Measurements from ENCODE around the gene SMIM29.

SMIM29 gene

GRCh38 chr6:34248727-34249468 is at the start of gene SMIM29:
Gene SMIM29 (minus strand): TSS chr6:34249006. CDS start chr6:34247791, 1,215 bp downstream.
- in situ Hi-C loops (cut with MboI; ENCODE audit: low sequenced_read_pairs), result no loop called here

GRCh38 chr6:34295721-34296120 is 46.9 kb upstream of the SMIM29 start:
- in situ Hi-C loops (cut with MboI; ENCODE audit: low sequenced_read_pairs), result no loop called here

- in situ Hi-C loops (cut with MboI; ENCODE audit: low sequenced_read_pairs), result no loop called here
These were observed 44.1 kb upstream of the SMIM29 start for GRCh38 chr6:34292954-34293353.

- in situ Hi-C loops (cut with MboI; ENCODE audit: low sequenced_read_pairs), result no loop called here
These were observed 40.3 kb upstream of the SMIM29 start for GRCh38 chr6:34289137-34289536.

GRCh38 chr6:34288581-34288980 is 39.8 kb upstream of the SMIM29 start:
- in situ Hi-C loops (cut with MboI; ENCODE audit: low sequenced_read_pairs), result no loop called here

- in situ Hi-C loops (cut with MboI; ENCODE audit: low sequenced_read_pairs), result no loop called here
These were observed 36.8 kb upstream of the SMIM29 start for GRCh38 chr6:34285448-34286164.

GRCh38 chr6:34284563-34285447 is 36.0 kb upstream of the SMIM29 start:
- in situ Hi-C loops (cut with MboI; ENCODE audit: low sequenced_read_pairs), result no loop called here

- in situ Hi-C loops (cut with MboI; ENCODE audit: low sequenced_read_pairs), result no loop called here
These were observed 33.0 kb upstream of the SMIM29 start for GRCh38 chr6:34281702-34282334.

- in situ Hi-C loops (cut with MboI; ENCODE audit: low sequenced_read_pairs), result no loop called here
These were observed 31.4 kb upstream of the SMIM29 start for GRCh38 chr6:34280216-34280615.

- in situ Hi-C loops (cut with MboI; ENCODE audit: low sequenced_read_pairs), result no loop called here
These were observed 30.0 kb upstream of the SMIM29 start for GRCh38 chr6:34278833-34279232.

GRCh38 chr6:34277763-34278112 is 28.9 kb upstream of the SMIM29 start:
- in situ Hi-C loops (cut with MboI; ENCODE audit: low sequenced_read_pairs), result no loop called here

- in situ Hi-C loops (cut with MboI; ENCODE audit: low sequenced_read_pairs), result no loop called here
These were observed 28.3 kb upstream of the SMIM29 start for GRCh38 chr6:34276881-34277762.

- in situ Hi-C loops (cut with MboI; ENCODE audit: low sequenced_read_pairs), result no loop called here
These were observed 27.4 kb upstream of the SMIM29 start for GRCh38 chr6:34276191-34276590.

- in situ Hi-C loops (cut with MboI; ENCODE audit: low sequenced_read_pairs), result no loop called here
These were observed 26.5 kb upstream of the SMIM29 start for GRCh38 chr6:34275128-34275804.

GRCh38 chr6:34274129-34274528 is 25.3 kb upstream of the SMIM29 start:
- in situ Hi-C loops (cut with MboI; ENCODE audit: low sequenced_read_pairs), result no loop called here

GRCh38 chr6:34273242-34273805 is 24.5 kb upstream of the SMIM29 start:
- in situ Hi-C loops (cut with MboI; ENCODE audit: low sequenced_read_pairs), result no loop called here

- in situ Hi-C loops (cut with MboI; ENCODE audit: low sequenced_read_pairs), result no loop called here
These were observed 23.5 kb upstream of the SMIM29 start for GRCh38 chr6:34272013-34272926.

All from hTERT RPE-1 (cell line).